Activated B cell treated with CpG ODN at 0.5 μM for 24 hours (primary cell): ENCODE results near the gene CCDC88C. TPM values are rescaled to one million over a fixed set of nuclear protein-coding genes. Genes with fewer than 3 reads are reported as not detected.

ENCODE experiments used
- ATAC-seq: fragments of 200-7000 bp; cut with Tn5 transposase; one replicate; pipeline ENCODE4 v1.10.0; 2021; ENCODE audit warnings: low read depth, mild to moderate bottlenecking, moderate library complexity
- CTCF ChIA-PET: fragments of 350-600 bp; sonication (Branson Sonifier 250); formaldehyde crosslinking; loops from one replicate; lab custom pipeline; 2021; ENCODE audit warnings: antibody characterized with exemption; lab: Charles Lee
- POLR2A ChIA-PET: fragments of 350-600 bp; sonication (Branson Sonifier 250); formaldehyde crosslinking; loops from one replicate; lab custom pipeline; 2021; ENCODE audit warnings: antibody characterized with exemption; lab: Charles Lee
- DNase-seq: peaks from one replicate; pipeline ENCODE4 v3.0.0; 2022
- H3K27ac Mint-ChIP-seq: one replicate; pipeline ENCODE4 v1.8.0; 2020; ENCODE audit warnings: mixed read lengths
- H3K27me3 Mint-ChIP-seq: one replicate; pipeline ENCODE4 v1.8.0; 2021; ENCODE audit warnings: mixed read lengths
- H3K36me3 Mint-ChIP-seq: one replicate; pipeline ENCODE4 v1.8.0; 2021; ENCODE audit warnings: low read depth, mixed read lengths
- H3K4me1 Mint-ChIP-seq: one replicate; pipeline ENCODE4 v1.8.0; 2021; ENCODE audit warnings: mixed read lengths
- H3K4me3 Mint-ChIP-seq: one replicate; pipeline ENCODE4 v1.8.0; 2020; ENCODE audit warnings: mild to moderate bottlenecking, mixed read lengths
- H3K9me3 Mint-ChIP-seq: one replicate; pipeline ENCODE4 v1.8.0; 2020; ENCODE audit warnings: mixed read lengths
- intact Hi-C: fragments of 100-400 bp; cut with micrococcal nuclease; formaldehyde crosslinking; loops from one replicate; pipeline ENCODE4 v1.15.1; 2024
- total RNA-seq: library from RNA; stranded (reverse); gene quantifications from 2 replicates; pipeline ENCODE4 v1.2.3, GENCODE V29; 2022
- TF ChIP-seq, protein P1 (sequence below): fragments of 200-600 bp; IDR thresholded peaks from one replicate; pipeline ENCODE4 v1.8.0; 2022; ENCODE audit warnings: antibody characterized with exemption, mild to moderate bottlenecking

The CCDC88C gene
- total RNA-seq, 1 donor from 2014 or later: 164 TPM

DNA sequence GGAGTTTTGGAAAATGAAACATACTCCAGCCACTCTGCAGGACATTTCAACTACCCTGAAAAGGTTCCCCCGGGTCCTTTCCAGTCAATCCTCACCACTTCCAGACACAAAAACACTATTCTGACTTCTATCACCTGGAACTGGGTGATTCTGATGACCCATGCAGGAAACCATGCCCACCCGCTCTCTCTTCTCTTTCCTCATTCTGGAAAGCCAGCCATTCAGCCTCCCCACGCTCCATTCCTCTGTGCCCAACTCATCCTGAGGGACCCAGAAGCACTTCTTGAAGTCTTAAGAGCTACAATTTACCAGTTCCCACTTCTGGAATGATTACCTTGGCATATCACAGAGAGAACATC is 3.2 kb downstream of the CCDC88C start:
- H3K9me3 Mint-ChIP-seq: no peaks in the 10 kb centered on the region
- peak overlapping the region; percentile 99 for H3K27ac Mint-ChIP-seq
- H3K27me3 Mint-ChIP-seq: no peaks in the 10 kb centered on the region
- H3K4me1 Mint-ChIP-seq: peaks cover 77% of the 10 kb centered on the region
- TF ChIP-seq, protein P1, sequence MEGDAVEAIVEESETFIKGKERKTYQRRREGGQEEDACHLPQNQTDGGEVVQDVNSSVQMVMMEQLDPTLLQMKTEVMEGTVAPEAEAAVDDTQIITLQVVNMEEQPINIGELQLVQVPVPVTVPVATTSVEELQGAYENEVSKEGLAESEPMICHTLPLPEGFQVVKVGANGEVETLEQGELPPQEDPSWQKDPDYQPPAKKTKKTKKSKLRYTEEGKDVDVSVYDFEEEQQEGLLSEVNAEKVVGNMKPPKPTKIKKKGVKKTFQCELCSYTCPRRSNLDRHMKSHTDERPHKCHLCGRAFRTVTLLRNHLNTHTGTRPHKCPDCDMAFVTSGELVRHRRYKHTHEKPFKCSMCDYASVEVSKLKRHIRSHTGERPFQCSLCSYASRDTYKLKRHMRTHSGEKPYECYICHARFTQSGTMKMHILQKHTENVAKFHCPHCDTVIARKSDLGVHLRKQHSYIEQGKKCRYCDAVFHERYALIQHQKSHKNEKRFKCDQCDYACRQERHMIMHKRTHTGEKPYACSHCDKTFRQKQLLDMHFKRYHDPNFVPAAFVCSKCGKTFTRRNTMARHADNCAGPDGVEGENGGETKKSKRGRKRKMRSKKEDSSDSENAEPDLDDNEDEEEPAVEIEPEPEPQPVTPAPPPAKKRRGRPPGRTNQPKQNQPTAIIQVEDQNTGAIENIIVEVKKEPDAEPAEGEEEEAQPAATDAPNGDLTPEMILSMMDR: no peak
- H3K4me3 Mint-ChIP-seq: peak overlapping the region; percentile 97
- ATAC-seq (no peak), DNase-seq (no peak)
- CTCF ChIA-PET: interaction anchor here (1.2 to 8.1 kb wide), 3 partner anchors 11 to 92 kb away, joined by 3 to 131 read pairs (median 29); no protein-coding TSS in a partner anchor
- intact Hi-C loops: no loop called here
- POLR2A ChIA-PET: interaction anchor here (0.9 to 9.0 kb wide), 9 partner anchors 14 to 90 kb away, joined by 4 to 150 read pairs (median 33); no protein-coding TSS in a partner anchor
- peaks cover 58% of the 10 kb centered on the region for H3K36me3 Mint-ChIP-seq

DNA sequence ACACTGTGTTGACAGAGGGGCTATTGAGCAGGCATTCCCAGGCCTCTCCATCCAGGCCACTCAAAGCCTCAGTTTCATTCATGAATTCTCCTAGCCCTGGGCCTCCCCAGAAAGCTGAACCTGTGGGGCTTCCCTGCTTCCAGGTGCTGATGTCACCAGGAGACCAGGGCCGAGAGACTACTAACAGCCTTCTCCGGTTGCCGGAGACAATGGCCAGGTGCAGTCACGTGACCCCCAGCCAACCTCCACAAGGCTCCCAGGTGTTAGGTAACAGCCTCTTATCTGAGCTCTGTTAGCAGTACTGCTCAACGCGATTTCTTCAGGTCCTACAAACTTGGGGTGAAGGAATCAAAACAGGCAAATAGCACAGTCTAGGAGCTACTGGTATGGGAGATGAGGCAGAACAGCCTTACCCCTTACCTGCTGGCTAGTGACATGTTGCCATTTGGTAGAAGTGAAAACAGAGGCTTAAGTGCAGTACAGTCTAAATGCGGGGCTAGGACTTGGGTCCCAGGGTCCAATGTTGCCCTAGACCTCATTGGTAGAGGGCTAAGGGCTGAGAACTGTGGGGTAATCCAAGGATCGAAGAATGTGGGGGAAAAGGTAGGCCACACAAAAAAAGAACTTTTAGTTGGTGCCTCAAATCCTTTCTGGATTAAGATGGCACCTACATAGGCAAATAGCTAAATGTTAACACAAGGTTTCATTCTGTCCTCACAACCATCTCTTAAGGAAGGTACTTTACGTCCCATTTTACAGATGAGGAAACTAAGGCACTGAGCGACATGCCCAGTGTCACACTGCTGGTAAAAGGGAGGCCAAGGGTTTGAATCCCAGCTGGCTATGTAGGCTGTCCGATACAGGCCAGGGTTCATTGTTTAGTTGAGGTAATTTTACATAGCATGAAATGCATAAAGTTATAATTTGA is 3.8 kb downstream of the CCDC88C start:
- peak overlapping the region; percentile 99 for H3K27ac Mint-ChIP-seq
- CTCF ChIA-PET: interaction anchor here (1.0 to 8.1 kb wide), 4 partner anchors 12 to 91 kb away, joined by 3 to 131 read pairs (median 16); no protein-coding TSS in a partner anchor
- H3K9me3 Mint-ChIP-seq: no peaks in the 10 kb centered on the region
- ATAC-seq (no peak), DNase-seq (no peak)
- TF ChIP-seq, protein P1: no peak
- POLR2A ChIA-PET: interaction anchor here (1.2 to 9.0 kb wide), 4 partner anchors 13 to 65 kb away, joined by 4 to 129 read pairs (median 74); no protein-coding TSS in a partner anchor
- peak overlapping the region; percentile 97 for H3K4me3 Mint-ChIP-seq
- peaks cover 60% of the 10 kb centered on the region for H3K36me3 Mint-ChIP-seq
- intact Hi-C loops: no loop called here
- H3K27me3 Mint-ChIP-seq: no peaks in the 10 kb centered on the region
- peaks cover 74% of the 10 kb centered on the region for H3K4me1 Mint-ChIP-seq

DNA sequence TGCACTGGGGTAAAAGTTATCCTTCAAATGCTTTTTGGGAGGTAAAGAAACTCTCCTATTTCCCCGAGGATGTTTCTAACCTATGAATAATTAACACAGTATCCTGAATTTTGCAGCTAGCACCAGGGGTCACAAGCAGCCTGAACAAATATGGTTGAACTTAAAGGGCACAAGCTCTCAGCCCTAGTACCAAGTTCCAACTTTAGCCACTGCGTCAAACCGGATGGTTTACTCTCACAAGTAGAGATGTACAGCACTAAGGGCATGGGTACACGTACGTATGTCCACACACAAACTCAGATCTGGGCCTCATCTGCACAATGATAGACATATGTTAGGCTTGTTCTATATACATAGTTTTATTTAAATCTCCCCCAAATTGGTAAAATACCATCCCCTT is 4.7 kb downstream of the CCDC88C start:
- POLR2A ChIA-PET: interaction anchor here (0.6 to 9.0 kb wide), 5 partner anchors 12 to 89 kb away, joined by 4 to 129 read pairs (median 7); no protein-coding TSS in a partner anchor
- no peak for ATAC-seq

DNA sequence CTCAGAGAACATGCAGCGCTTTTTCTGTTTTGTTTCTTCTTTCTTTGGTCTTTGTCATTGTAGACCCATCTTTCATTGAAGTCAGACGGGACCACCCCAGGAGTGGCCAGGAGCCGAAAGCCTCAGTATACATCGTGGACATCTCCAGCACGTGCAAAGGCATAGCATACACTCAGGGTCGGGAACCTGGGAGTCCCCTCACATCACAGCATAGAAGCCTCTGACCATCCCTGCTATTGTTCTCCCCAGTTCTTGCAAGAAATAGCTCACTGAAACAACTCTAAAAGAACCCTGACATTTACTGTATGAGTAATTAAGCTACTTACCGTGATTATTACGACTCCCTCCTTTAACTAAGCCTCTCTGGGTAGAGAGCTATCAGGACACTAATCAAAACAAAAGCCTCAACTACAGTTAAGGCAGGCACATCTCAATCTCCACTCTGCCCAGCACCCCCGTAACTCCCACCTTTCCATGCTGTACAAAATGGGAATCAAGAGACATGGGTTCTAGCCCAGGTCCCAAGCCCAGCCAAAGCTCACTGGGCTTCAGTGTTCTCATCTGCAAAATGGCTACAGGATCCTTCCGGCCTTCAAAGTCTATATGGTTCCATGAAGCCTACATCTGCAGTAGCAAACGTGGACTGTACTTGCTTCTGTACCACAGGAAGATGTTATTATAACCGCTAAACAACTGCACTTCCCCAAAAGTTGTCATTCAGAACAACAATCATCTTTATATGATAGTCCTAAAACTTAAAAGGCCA is 6.7 kb downstream of the CCDC88C start:
- Mint-ChIP-seq H3K36me3 (peaks cover 76% of the 10 kb centered on the region), H3K27me3 (no peaks in the 10 kb centered on the region), H3K9me3 (no peaks in the 10 kb centered on the region), H3K27ac (peak overlapping the region; percentile 93), H3K4me1 (peaks cover 89% of the 10 kb centered on the region), H3K4me3 (peak overlapping the region; percentile 76)
- ATAC-seq (no peak), DNase-seq (no peak)
- ChIA-PET CTCF (interaction anchor here (0.7 to 1.3 kb wide), 3 partner anchors 11 to 87 kb away, joined by 3 to 5 read pairs (median 3); no protein-coding TSS in a partner anchor), POLR2A (interaction anchor here (0.7 to 9.0 kb wide), 8 partner anchors 10 to 1235 kb away, joined by 3 to 129 read pairs (median 4); no protein-coding TSS in a partner anchor)
- intact Hi-C loops: loop anchor here (1.0 kb wide), 1 partner anchor 11 kb away; no protein-coding TSS in a partner anchor
- TF ChIP-seq, protein P1: no peak

More for the DNA sequence above, 4.7 kb downstream of the CCDC88C start:
- H3K9me3 Mint-ChIP-seq: no peaks in the 10 kb centered on the region
- peak overlapping the region; percentile 59 for H3K27ac Mint-ChIP-seq
- H3K4me1 Mint-ChIP-seq: peaks cover 80% of the 10 kb centered on the region
- TF ChIP-seq, protein P1: no peak
- intact Hi-C loops: no loop called here
- CTCF ChIA-PET: interaction anchor here (1.0 kb wide), 1 partner anchor 89 kb away, joined by 4 read pairs; no protein-coding TSS in a partner anchor
- no peaks in the 10 kb centered on the region for H3K27me3 Mint-ChIP-seq
- H3K4me3 Mint-ChIP-seq: peak overlapping the region; percentile 50
- peaks cover 68% of the 10 kb centered on the region for H3K36me3 Mint-ChIP-seq
- DNase-seq: no peak
